GM19025 (cell line): ENCODE measurements around the gene SND1.

Experiments used
- ATAC-seq: cut with Tn5 transposase; IDR thresholded peaks from one replicate; pipeline ENCODE4 v1.9.1; 2021; ENCODE audit warnings: mild to moderate bottlenecking, low read depth, moderate library complexity; ENCODE audit not compliant: unreplicated experiment

Gene SND1

DNA sequence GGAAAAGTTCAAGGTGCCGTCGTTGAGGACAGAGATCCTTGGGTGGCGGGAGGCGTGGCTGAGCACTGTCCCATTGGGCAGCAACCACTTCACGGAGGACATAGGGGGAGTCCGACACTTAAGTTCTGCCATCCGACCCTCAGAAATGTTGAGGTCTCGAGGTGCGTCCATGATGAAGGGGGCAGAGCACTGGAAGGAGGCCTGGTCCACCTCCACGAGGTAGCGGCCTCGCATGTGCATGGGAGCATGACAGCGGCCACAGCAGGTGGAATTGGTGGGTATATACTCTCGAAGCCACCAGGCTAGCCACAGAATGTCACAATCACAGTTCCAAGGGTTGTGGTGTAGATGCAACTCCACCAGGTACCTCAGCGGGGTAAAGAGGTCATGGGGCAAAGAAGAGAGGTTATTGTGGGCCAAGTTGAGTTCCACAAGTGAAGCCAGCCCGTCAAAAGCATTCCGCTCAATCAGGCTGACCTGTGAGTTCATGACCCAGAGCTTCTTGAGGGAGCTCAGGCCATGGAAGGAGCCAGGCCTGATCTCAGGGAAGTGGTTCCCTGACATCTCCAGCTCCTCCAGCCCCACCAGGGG lies 377.5 kb downstream of the SND1 start:
- ATAC-seq = no peak

DNA sequence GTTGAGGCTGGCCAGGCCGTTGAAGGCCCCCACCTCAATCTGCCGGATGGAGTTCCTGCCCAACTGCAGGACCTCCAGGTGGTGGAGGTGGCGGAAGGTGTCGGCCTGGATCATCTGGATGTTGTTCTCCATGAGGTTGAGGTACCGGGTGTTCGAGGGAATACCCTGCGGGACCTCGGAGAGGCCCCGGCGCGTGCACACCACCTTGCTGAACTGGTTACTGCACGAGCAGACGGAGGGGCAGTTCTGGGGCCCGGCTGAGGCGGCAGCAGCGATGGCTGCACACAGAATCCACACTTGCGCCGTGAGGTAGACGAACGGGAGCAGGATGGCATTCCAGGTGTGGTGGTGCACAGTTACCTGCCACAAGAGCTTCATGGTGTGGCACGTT lies 378.3 kb downstream of the SND1 start:
- no peak for ATAC-seq

DNA sequence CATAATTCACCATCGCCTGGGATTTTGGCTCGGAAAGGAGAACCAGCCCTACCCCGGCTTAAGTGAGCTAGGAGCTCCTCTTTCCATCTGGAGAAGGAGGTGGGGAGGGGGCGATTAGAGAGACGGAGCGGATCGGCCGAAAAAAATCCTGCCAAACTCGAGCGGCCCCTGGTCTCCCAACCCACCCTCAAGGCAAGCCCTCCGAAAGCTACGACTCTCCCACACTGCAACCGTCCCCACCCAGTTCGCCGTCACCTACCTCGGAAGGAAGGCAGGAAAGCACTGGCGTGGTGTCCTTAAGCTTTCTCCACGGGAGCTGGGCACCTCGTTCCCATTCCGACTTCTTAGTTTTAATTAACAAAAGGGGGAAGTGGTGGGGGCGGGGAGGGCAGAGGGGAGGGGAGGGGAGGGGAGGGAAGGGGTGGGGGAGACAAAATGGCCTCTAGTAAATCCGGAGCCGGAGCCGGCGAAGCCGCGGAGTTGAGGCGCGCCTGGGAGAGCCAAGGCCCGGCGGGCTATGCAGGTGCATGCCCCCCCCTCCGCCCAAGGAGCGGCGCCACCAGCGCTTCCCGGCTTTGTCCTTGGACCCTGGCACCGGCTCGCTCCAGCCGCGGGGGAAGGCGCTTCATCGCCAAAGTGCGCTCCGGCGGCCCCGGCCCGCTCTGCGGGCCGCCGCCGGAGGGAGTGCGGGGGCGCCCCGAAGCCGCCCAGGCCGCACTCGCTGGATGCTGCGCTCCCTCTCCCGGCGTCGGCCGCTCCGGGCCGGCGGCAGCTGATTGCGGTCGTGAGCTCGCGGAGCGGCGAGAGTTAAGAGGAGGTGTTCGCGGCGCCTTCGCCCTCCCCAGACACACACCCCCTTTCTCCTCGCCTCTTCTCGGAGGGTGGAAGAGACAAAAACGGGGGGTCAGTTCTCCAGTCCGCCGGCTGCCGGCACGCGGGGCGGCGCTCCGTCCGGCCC lies 378.9 kb downstream of the SND1 start, which contains the start of gene LRRC4:
TSS of gene LRRC4 (minus strand) at position 784 of the 958 bp plus-strand sequence. CDS start 797 bp downstream, outside the sequence.
- peak; percentile 48 for ATAC-seq

DNA sequence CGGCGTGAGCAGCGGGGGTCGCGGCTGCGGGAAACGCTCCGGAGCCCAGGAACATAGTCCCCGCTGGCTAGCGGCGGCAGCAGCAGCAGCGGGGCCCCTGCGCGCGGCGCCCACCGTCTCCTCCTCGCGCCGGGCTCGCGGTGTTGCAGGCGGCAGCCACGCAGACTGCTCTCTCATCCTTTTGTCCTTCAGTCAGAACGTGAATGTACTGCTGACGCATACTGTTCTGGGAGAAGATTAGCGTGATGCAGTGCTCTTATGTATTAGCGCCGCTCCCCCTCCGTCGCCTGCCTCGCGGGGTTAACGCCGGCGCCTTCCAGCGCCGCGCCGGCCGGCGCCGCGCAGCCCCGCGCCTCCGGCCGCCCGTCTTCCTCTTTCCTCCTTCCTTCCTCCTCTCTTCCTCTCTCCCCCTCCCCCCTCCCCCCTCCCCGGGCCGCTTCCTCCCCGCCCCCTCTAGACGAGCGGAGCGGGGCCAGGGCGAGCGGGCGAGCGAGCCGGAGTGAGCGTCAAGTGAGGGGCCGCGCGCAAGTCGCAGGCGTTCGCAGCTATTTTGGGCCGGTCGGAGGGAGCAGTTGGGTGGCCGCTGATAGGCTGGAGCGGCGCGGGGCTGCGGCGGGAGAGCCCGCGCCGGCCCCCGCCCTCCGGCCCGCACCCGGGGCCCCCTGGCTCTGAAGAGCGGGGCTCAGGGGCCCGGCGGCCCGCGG lies 380.1 kb downstream of the SND1 start:
- ATAC-seq = peak; percentile 35

DNA sequence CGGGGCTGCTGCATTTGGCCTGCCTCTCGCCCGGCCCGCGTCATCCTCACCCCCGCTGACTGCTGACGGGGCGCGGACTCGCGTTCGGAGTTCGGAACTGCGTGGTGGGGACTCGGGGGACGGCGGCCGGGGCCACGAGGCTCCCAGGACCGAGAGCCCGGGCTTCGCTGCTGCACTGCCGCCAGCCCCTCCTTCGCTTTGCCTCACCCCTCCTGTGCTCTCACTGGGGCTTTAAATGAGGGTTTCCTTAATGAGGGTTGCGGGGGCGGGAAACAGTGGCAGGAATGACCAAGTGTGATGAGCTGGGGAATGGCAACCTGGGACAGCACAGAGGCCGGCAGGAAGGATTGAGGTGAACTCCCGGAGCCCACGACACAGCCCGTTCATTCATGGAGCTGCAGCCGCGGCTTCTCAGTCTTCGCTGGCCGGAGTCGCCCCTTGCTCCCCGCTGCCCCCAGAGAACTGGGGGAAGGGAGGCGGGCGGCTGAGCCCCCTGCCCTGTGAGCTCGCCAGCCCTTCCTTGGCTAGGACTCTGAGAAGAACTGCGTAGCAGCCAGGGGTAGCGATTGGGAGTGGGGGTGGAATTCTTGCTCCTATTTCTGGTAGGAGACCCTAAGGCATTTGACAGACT lies 380.7 kb downstream of the SND1 start:
- no peak for ATAC-seq

DNA sequence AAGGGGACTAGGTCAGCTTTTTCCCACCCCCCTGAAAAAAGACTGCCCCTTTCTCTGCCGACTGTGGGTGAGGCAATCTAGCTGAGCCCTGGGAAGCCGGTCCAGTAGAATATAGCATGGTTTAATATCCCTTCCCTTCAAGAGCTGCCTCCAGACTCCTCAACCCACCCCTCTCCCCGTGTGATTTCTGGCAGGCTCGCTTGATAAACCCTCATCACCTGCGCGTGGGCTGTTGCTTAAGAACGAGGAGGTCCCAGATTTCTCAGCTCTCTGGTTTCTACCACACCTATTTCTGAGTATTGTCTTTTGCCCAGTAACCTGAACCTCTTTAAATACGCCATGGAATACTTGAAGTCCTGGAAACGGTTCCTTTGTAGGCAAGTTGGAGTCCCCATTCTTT lies 381.3 kb downstream of the SND1 start:
- no peak for ATAC-seq

DNA sequence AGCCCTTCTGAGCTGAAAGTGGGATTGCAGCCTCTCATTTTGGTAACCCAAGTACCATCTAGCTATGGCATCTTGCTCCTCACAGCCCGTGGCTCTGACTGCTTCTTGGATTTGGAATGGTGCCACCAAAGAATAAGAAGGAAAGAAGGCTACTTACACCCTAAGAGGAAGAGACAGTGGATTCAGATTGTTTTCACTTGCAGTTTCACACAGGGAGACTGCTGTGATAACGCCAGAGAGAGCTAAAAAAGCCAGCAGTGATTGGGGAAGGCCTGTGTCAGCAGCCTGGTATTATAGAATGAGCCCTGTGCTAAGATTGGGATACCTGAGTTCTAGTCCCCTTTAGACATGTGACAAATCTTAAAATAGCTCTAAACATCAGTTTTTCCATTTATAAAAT lies 382.8 kb downstream of the SND1 start:
- no peak for ATAC-seq

DNA sequence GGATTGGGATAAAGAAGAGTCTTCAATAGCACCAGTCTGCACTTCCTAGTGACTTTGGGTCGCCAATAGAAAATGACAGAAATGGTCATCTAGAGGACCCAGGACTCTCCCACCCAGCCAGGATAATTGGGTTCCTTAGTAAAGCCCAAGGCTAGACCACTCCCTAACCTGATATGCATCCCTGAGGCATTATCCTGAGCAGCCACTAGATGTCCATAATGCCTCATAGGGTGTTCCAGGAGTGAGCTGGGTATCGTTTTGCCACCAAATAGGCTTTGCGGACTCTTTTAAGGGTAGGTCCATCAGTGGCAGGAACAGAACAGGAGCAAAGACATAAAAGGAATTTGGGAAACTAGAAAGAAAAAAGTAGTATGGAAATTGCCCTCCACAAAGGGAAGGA lies 383.7 kb downstream of the SND1 start:
- ATAC-seq = no peak

DNA sequence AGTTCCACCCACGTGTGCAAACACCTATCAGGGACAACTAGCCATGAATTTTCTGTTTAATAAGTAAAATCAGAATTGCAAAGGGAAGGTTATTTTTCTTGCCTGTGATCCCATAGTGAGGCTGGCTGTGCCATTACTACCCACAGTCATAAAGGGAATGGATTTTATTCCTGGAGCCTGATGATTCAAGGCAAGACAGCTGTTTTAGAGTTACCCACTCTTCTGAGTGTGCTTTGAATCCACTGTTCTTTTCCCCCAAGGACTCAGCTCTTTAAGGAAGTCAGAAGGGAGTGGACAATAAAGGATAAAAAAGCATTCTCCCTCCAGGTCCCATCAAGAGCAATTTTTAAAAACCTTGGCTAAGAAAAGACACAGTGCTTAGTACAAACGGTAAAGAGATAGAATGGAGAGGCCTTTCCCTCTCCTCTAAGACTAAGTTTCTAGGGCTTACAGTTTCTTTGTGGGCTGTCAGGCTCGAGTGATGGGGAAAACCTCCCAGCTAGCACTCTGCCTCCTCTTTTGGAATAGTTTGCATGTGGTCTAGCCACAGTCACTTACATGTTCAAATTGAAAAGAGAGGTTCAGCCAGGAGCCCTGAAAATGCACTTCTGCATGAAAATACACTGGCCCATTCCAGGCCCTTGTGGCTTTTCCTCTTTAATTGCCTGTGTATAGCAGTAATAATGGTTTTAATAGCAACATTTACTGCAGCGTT lies 384.4 kb downstream of the SND1 start:
- peak; percentile 43 for ATAC-seq

DNA sequence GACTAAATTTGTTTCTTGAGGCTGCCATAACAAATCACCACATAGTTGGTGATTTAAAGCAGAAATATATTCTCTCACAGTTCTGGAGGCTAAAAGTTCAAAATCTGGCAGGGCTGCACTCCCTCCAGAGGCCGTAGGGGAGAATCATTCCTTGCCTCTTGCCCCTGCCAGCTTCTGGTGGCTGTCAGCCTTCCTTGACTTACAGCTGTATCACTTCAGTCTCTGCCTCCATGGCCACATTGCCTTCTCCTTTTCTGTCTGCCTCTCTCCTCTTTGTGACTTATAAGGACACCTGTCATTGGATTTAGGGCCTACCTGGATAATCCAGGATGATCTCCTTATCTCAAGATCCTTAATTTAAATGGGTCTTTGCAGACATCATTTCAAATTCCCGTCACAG lies 385.1 kb downstream of the SND1 start:
- ATAC-seq = no peak

DNA sequence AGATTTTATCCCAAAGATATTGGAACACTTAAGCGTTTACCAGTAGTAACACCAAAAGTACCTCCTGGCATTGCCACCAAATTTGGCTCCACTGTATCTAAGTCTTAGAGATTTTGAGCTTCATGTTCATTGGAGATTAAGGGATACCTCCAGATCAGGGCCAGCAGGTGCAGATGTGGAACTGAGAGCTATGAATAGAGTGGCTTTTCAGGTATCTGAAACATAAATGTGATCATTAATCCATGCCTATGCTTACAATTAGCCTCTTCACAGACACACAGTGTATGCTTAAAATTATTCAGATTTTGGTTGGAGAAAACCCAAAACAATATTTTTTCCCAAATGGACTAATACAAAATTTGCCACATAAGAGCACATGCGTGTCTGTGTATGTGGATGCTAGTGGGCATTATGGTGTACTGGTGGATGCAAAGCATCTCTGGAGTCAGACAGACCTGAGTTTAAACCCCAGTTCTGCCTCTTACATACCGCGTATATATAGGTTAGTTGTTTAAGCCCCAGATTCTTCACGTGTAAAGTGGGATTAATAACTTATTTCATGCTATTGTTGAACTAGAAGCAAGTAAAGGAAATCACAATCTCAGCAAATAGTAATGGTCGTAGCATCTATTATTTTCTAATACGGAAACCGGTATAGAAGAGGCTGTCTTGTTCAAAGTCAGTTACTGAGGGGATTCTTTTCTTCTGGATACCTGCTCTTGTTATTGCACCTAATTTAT lies 386.1 kb downstream of the SND1 start:
- ATAC-seq = no peak

DNA sequence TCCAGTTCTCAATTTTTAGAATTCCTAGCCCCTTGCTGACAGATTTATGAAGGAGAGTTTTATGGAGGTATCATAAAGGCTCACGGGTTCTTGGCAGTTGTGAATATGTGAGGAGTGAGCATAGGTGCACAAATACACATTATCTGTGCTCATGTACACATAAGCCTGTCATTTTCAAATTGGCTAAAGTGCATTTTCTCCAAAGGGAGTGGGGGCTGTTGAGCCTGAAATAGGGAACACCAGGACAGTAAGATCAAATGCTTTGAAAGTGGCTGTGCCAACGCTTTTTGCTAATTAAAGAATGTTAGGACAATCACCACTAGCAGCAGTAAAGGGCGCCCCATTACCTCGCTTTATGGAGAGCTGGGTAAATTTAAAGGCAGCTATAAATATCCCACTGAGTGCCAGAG lies 387.6 kb downstream of the SND1 start:
- ATAC-seq = no peak

DNA sequence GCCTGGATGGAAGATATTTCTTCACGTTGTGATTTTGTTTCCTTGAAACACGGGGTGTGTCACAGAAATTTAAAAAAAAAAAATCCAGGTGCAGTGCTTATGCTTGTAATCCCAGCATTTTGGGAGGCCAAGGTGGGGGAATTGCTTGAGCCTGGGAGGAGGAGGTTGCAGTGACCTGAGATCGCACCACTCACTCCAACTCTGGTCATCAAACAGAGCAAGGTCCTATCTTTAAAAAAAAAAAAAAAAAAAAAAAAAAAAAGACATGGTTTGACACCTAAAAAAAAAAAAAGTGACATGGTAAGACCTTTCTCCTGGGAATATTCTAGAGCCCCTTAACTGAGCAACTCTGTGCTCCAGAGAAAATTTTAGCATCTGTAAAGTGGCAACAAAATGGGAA lies 388.2 kb downstream of the SND1 start:
- ATAC-seq = no peak

DNA sequence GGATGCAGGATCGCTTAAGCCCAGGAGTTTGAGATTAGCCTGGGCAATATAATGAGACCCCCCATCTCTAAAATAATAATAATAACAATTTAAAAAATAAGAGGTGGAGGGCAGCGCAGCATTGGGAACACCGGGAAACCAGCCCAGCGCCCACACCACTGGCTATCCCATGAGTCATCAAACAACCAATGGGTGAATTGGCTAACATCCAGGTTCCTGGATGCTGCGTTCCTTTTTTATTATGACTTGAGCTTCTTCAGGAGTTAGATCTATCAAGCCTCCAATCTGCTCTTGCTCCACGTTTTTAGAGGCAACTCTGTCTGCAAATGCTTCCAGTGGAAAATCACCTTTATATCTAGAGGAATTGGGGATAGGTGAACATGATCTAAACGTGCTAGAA lies 389.2 kb downstream of the SND1 start:
- ATAC-seq = no peak

DNA sequence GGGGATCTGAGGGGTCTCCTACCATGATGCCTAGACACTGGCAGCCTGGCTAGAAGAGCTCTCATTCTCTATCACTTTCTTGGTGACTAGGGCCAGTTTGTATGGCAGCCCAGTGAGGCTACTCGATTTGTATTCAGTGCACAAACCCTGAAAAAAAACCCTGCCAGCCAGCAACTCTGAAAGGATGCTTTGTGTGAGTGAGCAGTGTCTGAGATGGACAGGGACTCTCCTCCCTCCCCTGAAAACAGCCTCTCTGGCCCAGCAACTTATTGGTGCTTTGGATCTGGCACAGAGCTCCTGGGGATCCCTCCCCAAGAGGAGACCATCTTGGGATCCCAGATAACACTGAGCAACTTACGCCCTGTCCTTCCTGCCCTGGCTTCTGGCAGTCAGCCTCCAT lies 390.0 kb downstream of the SND1 start:
- no peak for ATAC-seq

DNA sequence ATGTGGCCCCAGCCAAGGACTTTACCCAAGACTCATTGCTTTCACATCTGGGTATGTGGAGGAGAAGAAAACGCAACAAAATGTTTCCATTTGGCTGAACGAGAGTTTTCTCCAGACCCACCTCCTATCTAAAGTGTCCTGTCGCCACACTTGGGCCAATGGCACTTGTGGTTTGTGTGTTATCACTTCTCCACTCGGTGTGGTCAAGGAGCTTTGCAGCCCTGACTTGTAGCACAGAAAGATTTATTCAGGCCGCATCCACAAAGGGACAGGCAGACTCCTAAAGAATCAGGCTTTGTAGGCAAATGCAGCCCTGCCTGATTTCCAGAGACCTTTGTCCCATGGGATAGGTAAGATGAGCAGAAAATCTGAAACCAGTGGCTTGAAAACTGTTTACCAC lies 392.1 kb downstream of the SND1 start:
- no peak for ATAC-seq

DNA sequence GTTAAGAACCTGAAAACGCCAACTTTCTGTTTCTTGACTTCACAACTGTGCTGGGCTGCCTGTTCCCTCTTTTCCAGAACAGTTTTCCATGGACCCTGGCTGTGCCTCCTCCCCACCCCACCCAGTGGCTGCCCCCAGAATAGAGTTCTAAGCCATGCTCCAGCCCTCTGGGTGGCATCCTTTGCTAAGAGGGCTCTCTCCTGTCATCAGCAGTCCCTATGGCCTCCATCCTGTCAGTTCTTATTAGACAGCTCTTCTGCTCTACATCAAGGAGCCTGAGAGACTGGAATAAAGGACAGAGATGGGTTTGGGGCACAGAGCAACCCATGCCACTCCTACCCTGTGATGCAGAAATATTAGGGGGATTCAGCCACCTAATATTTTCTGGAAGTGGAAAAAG lies 393.2 kb downstream of the SND1 start:
- ATAC-seq = no peak

DNA sequence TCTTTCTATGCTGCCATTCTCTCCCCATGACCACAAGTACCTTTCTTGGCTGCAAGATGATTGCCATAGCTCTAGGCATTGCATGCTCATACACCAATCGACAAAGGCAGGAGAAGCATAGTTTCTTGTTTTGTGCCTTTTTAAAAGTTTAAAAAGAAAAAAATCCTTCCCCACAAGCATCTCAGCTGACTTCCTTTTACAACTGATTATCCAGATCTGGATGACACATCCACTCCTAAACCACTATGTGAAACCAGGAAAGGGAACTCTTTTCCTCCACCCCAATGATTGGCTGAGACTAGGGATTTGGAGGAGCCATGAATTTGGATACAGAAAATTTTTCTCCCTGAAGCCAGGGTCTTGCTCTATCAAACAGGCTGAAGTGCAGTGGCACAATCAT lies 393.8 kb downstream of the SND1 start:
- ATAC-seq = no peak

DNA sequence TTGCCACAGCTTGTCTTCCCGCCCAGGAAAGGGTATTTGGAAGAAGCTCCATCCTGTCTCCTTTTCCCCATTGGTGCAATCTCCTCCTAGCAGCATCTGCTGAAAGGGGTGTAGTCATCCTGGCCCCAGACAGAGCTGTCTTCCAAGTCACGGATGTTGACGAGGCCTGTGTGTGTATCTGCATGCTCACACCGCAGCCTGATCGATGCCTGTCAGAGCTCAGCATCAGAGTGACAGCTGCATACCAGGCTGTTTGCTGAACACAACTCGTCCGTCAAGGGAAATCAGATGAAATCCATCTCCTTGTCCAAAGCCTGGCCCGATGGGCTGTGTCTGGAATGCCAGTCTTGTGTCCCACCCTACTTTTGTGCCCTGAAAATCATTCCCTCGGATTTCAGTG lies 400.4 kb downstream of the SND1 start:
- ATAC-seq = no peak

DNA sequence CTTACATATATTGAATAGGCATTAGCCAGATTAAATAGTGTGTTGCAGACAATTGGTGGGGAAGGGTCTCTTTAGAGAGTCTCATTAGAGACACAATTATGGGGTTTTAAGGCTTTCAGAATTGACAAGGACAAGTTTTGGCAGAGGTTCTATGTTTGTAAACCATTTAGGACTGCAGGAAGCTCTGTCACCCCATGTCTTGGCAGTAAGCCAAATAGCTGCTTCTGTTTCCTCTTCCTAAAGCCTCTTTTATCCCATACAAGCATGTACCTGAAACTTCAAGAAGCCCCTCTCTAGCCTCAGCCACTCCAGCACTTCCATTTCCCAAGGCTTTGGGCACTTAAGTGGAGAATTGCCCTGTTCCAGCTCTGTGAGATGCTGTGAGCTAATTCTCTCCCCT lies 401.0 kb downstream of the SND1 start:
- ATAC-seq = no peak
